ENCODE data around the gene RFX2. TPM values are rescaled to one million over a fixed set of nuclear protein-coding genes. Genes with fewer than 3 reads are reported as not detected.

RFX2 gene
- 9.3 and 13.7 TPM in 2 replicates for total RNA-seq (2022)
- Bru-seq, nascent RNA, result percentile 52 among the genes with signal in this experiment
- percentile 52 among the genes with signal in this experiment for BruChase-seq, experiment 1, labeled RNA remaining after a 6-hour chase
- BruChase-seq, experiment 2, labeled RNA remaining after a 2-hour chase, result percentile 52 among the genes with signal in this experiment
- long read RNA-seq, partial matches to known transcripts, result 4 of 10 reads
- long read RNA-seq, other reads (novel, unspliced or antisense), result 3 of 10 reads

DNA sequence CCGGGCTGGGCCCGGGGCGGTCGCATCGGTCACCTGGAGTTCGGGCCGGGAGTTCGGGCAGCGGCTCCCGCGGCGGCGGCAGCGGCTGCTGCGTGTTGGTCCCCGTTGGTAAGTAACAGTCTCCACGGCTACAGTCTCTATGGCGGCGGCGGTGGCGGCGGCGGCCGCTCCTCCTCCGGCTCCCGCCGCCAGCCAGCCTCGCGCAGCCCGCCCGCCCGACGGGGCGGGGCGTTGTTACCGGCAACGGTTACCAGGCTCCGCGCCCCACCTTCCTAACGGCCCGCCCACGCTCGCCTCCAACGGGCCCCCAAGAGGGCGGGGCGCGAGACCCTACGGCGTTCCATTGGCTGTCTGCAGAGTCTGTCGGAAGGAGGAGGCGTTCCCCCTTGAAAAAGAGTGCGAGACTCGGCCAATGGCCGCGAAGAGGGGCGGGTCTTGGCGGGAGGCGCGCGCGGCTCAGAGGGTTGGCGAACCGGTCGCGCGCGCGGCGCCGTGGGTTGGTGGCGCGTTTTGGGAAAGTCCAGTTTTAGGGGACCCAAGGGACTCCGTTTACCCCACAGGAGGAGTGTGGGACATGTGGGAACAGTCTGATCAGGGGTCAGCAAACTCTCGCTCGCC, at the start of gene RFX2:
Gene RFX2, minus strand, starts transcription at position 141 of the 618 bp plus-strand sequence. CDS start 63,004 bp downstream, outside the sequence.
- Mint-ChIP-seq H3K36me3 (ENCODE audit: insufficient read depth, unreplicated experiment) (peaks cover 31% of the 10 kb centered on the region), H3K4me1 (ENCODE audit: low read depth, unreplicated experiment) (peaks cover 19% of the 10 kb centered on the region), H3K4me3 (ENCODE audit: low read depth, unreplicated experiment) (peak within 1 kb of the TSS; percentile 77), H3K27ac (ENCODE audit: unreplicated experiment) (peak within 1 kb of the TSS; percentile 75), H3K27me3 (ENCODE audit: unreplicated experiment) (no peaks in the 10 kb centered on the region), H3K9me3 (ENCODE audit: low read depth, unreplicated experiment) (no peaks in the 10 kb centered on the region)
- CTCF ChIA-PET, result interaction anchor here (0.8 to 1.4 kb wide), 3 partner anchors 18 to 62 kb away, joined by 3 to 7 read pairs (median 4); no protein-coding TSS in a partner anchor
- BruUV-seq (replicated peaks), result no TSS peak
- peak; percentile 97 for DNase-seq
- intact Hi-C loops (cut with micrococcal nuclease; ENCODE audit: unreplicated experiment), result no loop called here
- TF ChIP-seq, protein P1, sequence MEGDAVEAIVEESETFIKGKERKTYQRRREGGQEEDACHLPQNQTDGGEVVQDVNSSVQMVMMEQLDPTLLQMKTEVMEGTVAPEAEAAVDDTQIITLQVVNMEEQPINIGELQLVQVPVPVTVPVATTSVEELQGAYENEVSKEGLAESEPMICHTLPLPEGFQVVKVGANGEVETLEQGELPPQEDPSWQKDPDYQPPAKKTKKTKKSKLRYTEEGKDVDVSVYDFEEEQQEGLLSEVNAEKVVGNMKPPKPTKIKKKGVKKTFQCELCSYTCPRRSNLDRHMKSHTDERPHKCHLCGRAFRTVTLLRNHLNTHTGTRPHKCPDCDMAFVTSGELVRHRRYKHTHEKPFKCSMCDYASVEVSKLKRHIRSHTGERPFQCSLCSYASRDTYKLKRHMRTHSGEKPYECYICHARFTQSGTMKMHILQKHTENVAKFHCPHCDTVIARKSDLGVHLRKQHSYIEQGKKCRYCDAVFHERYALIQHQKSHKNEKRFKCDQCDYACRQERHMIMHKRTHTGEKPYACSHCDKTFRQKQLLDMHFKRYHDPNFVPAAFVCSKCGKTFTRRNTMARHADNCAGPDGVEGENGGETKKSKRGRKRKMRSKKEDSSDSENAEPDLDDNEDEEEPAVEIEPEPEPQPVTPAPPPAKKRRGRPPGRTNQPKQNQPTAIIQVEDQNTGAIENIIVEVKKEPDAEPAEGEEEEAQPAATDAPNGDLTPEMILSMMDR (IDR thresholded peaks at IDR 0.05; ENCODE audit: unreplicated experiment), result no peak

DNA sequence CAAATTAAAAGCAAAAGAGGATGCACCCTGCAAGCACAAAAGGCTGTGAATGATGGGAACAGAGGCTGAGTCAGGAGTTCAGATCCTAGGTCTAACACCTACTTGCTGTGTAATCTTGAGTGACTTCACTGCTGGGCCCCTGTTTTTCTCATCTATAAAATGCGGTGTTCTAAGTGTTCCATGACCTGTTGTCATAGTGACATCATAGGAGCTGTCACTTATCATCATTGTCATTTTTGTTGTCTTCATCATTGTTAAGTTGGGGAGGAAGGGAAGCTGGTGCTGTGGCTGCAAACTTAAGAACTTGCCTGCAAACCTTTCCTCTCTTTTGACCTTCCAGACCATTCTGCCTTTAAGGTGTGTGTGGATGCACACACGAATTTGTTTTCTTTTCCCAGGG, 45.7 kb upstream of the RFX2 start:
- CTCF ChIA-PET, result interaction anchor here (0.6 kb wide), 1 partner anchor 18 kb away, joined by 10 read pairs; no protein-coding TSS in a partner anchor
- no TSS peak for BruUV-seq (replicated peaks)

DNA sequence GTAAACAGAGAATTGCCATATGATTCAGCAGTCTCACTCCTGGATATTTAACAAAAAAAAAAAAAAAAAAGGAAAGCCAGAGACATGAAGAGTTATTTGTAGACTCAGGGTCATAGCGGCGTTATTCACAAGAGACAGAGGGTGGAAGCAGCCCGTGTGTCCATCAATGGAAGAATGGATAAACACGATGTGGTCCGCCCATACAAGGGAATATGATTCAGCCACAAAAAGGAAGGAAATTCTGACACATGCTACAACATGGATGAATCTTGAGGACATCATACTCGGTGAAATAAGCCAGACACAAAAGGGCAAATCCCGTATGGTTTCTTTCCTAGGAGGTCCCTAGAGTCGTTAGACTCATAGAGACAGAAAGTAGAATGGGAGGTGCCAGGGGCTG, 40.0 kb upstream of the RFX2 start:
- no peaks in the 10 kb centered on the region for H3K27me3 Mint-ChIP-seq (ENCODE audit: unreplicated experiment)
- no peaks in the 10 kb centered on the region for H3K36me3 Mint-ChIP-seq (ENCODE audit: insufficient read depth, unreplicated experiment)
- no peak overlapping the region for H3K4me3 Mint-ChIP-seq (ENCODE audit: low read depth, unreplicated experiment)
- no peak overlapping the region for H3K27ac Mint-ChIP-seq (ENCODE audit: unreplicated experiment)
- no peak for DNase-seq
- no TSS peak for BruUV-seq (replicated peaks)
- H3K4me1 Mint-ChIP-seq (ENCODE audit: low read depth, unreplicated experiment), result no peaks in the 10 kb centered on the region
- TF ChIP-seq, protein P1 (IDR thresholded peaks at IDR 0.05; ENCODE audit: unreplicated experiment), result no peak
- CTCF ChIA-PET, result no interaction called here
- intact Hi-C loops (cut with micrococcal nuclease; ENCODE audit: unreplicated experiment), result no loop called here
- H3K9me3 Mint-ChIP-seq (ENCODE audit: low read depth, unreplicated experiment), result no peaks in the 10 kb centered on the region

More for the DNA sequence above, 45.7 kb upstream of the RFX2 start:
- TF ChIP-seq, protein P1 (IDR thresholded peaks at IDR 0.05; ENCODE audit: unreplicated experiment), result no peak
- Mint-ChIP-seq H3K27me3 (ENCODE audit: unreplicated experiment) (peaks cover 12% of the 10 kb centered on the region), H3K9me3 (ENCODE audit: low read depth, unreplicated experiment) (peaks cover 3% of the 10 kb centered on the region), H3K27ac (ENCODE audit: unreplicated experiment) (no peak overlapping the region), H3K36me3 (ENCODE audit: insufficient read depth, unreplicated experiment) (peaks cover 5% of the 10 kb centered on the region), H3K4me3 (ENCODE audit: low read depth, unreplicated experiment) (no peak overlapping the region), H3K4me1 (ENCODE audit: low read depth, unreplicated experiment) (no peaks in the 10 kb centered on the region)
- intact Hi-C loops (cut with micrococcal nuclease; ENCODE audit: unreplicated experiment), result no loop called here
- no peak for DNase-seq

DNA sequence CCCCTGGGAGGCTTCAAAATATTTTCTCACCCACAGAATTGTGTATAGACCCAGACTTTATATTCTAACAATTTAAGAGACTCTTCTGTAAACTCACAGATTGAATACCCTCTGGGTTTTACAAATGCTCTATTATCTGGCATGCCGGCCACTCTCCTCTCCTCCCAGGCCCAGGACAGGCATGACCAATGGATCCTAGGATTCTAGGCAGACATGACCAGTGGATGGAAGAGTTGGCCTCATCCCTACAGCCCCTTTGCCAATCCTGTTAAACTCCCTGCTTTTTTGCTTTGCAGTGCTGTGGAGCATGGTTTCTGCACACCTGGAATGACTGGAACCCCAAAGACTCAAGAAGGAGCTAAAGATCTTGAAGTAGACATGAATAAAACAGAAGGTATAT, 30.9 kb upstream of the RFX2 start:
- TF ChIP-seq, protein P1 (IDR thresholded peaks at IDR 0.05; ENCODE audit: unreplicated experiment), result no peak
- no TSS peak for BruUV-seq (replicated peaks)
- no peak overlapping the region for H3K27ac Mint-ChIP-seq (ENCODE audit: unreplicated experiment)
- no peaks in the 10 kb centered on the region for H3K36me3 Mint-ChIP-seq (ENCODE audit: insufficient read depth, unreplicated experiment)
- no peak for DNase-seq
- no peaks in the 10 kb centered on the region for H3K9me3 Mint-ChIP-seq (ENCODE audit: low read depth, unreplicated experiment)
- H3K4me1 Mint-ChIP-seq (ENCODE audit: low read depth, unreplicated experiment), result no peaks in the 10 kb centered on the region
- intact Hi-C loops (cut with micrococcal nuclease; ENCODE audit: unreplicated experiment), result no loop called here
- H3K4me3 Mint-ChIP-seq (ENCODE audit: low read depth, unreplicated experiment), result no peak overlapping the region
- no peaks in the 10 kb centered on the region for H3K27me3 Mint-ChIP-seq (ENCODE audit: unreplicated experiment)
- CTCF ChIA-PET, result interaction anchor here (0.6 kb wide), 2 partner anchors 18 to 23 kb away, joined by 3 to 4 read pairs; no protein-coding TSS in a partner anchor

Measured in Calu3 (cell line).